Measurements from ENCODE around the gene DOK5. TPM values are rescaled to one million over a fixed set of nuclear protein-coding genes. Genes with fewer than 3 reads are reported as not detected.

Gene DOK5
- polyA plus RNA-seq, 1 of the 3 experiments (the other 2 are of a cell fraction) = 12.4 TPM

- 18% methylated on average over 23 of the region's 32 CpGs for WGBS (ENCODE audit: low lambda C conversion rate)
- Histone ChIP-seq H3K4me1 (ENCODE audit: control insufficient read depth in 1 of 2, insufficient read depth in 2 of 2, low read depth in 1 of 2, low read length in 1 of 2) (peaks cover 0 to 17% of the 10 kb centered on the region in 2 experiments; a peak in 1 of 4 replicates), H3K36me3 (replicated peaks in 1 of 2; ENCODE audit: control insufficient read depth in 1 of 2, insufficient read depth in 2 of 2, low read length in 1 of 2) (no peaks in the 10 kb centered on the region), H3K9ac (peak overlapping the region; percentile 73), H3K79me2 (ENCODE audit: insufficient read depth) (peaks cover 41% of the 10 kb centered on the region), H2AFZ (ENCODE audit: low read depth) (no peak overlapping the region), H3K4me3 (ENCODE audit: low read depth in 2 of 2, low read length in 1 of 2) (peak overlapping the region; percentile 55 to 80; a peak in 3 of 4 replicates), H3K27me3 (ENCODE audit: insufficient read depth) (peaks cover 15% of the 10 kb centered on the region; the same call in 1 of the 2 replicates), H4K20me1 (ENCODE audit: insufficient read depth) (no peaks in the 10 kb centered on the region; the same call in 1 of the 2 replicates), H3K4me2 (peak overlapping the region; percentile 94), H3K9me2 (no peaks in the 10 kb centered on the region), H3K27ac (ENCODE audit: low read depth in 2 of 2, low read length in 1 of 2) (peak overlapping the region in 1 of 2 experiments; percentile 57; a peak in 1 of 4 replicates), H3F3A (replicated peaks; ENCODE audit: insufficient read depth) (peaks cover 14% of the 10 kb centered on the region), H3K9me3 (no peaks in the 10 kb centered on the region)
- no peak for DNase-seq
- TF ChIP-seq CHD2 (IDR thresholded peaks at IDR 0.05; ENCODE audit: low read length, partially characterized antibody) (no peak), EP300 (IDR thresholded peaks at IDR 0.05; ENCODE audit: borderline replicate concordance in 1 of 2, low read depth in 1 of 2, low read length in 1 of 2) (no peak), USF2 (IDR thresholded peaks at IDR 0.05; ENCODE audit: borderline replicate concordance, low read depth, low read length) (no peak), JUND (IDR thresholded peaks at IDR 0.05) (no peak)
- CTCF ChIA-PET = interaction anchor here (0.8 kb wide), 1 partner anchor 9 kb away, joined by 3 read pairs; no protein-coding TSS in a partner anchor
- POLR2A ChIA-PET = no interaction called here
Measured at GRCh38 chr20:54476169-54477009, 996 bp downstream of the DOK5 start.

GRCh38 chr20:54477191-54477955 is 2.0 kb downstream of the DOK5 start:
- H3K4me2 ChIP-seq = peak overlapping the region; percentile 94
- peaks cover 46% of the 10 kb centered on the region for H3K79me2 ChIP-seq (ENCODE audit: insufficient read depth)
- no peak for DNase-seq
- no peaks in the 10 kb centered on the region for H3K9me2 ChIP-seq
- no peaks in the 10 kb centered on the region for H3K9me3 ChIP-seq
- 3% methylated on average over 3 of the region's 3 CpGs for WGBS (ENCODE audit: low lambda C conversion rate)
- no peaks in the 10 kb centered on the region for H3K36me3 ChIP-seq (replicated peaks in 1 of 2; ENCODE audit: control insufficient read depth in 1 of 2, insufficient read depth in 2 of 2, low read length in 1 of 2)
- H2AFZ ChIP-seq (ENCODE audit: low read depth) = no peak overlapping the region
- H3K27me3 ChIP-seq (ENCODE audit: insufficient read depth) = peaks cover 15% of the 10 kb centered on the region; the same call in 1 of the 2 replicates
- ChIA-PET POLR2A (interaction anchor here (0.6 kb wide), 1 partner anchor 1655 kb away, joined by 3 read pairs; no protein-coding TSS in a partner anchor), CTCF (no interaction called here)
- peak overlapping the region; percentile 17 to 80; a peak in 3 of 4 replicates for H3K4me3 ChIP-seq (ENCODE audit: low read depth in 2 of 2, low read length in 1 of 2)
- peaks cover 14% of the 10 kb centered on the region for H3F3A ChIP-seq (replicated peaks; ENCODE audit: insufficient read depth)
- TF ChIP-seq JUND (IDR thresholded peaks at IDR 0.05) (0 out of 2 replicates have a peak, but pooled peaks have one; percentile 16), PBX3 (IDR thresholded peaks at IDR 0.05) (no peak; the same call in 1 of the 2 replicates), NFIC (IDR thresholded peaks at IDR 0.05; ENCODE audit: borderline replicate concordance) (peak; percentile 41; the same call in 1 of the 2 replicates), SMC3 (IDR thresholded peaks at IDR 0.05; ENCODE audit: low read depth, low read length) (no peak)
- H3K9ac ChIP-seq = peak overlapping the region; percentile 73
- H4K20me1 ChIP-seq (ENCODE audit: insufficient read depth) = no peaks in the 10 kb centered on the region; the same call in 1 of the 2 replicates
- H3K4me1 ChIP-seq (ENCODE audit: control insufficient read depth in 1 of 2, insufficient read depth in 2 of 2, low read depth in 1 of 2, low read length in 1 of 2) = peaks cover 0 to 17% of the 10 kb centered on the region in 2 experiments; a peak in 1 of 4 replicates
- peak overlapping the region in 1 of 2 experiments; percentile 57; a peak in 1 of 4 replicates for H3K27ac ChIP-seq (ENCODE audit: low read depth in 2 of 2, low read length in 1 of 2)
